HG02870 (cell line): ENCODE results near the gene BMERB1.
"Not testable (repeated sequence)": the region's sequence is repeated elsewhere in the genome, so short reads cannot be mapped to it uniquely, and the experiment has no call there.

Experiments used
- ATAC-seq: cut with Tn5 transposase; IDR thresholded peaks from one replicate; pipeline ENCODE4 v1.9.1; 2021; ENCODE audit warnings: mild to moderate bottlenecking, moderate library complexity; ENCODE audit not compliant: unreplicated experiment

Gene BMERB1

DNA sequence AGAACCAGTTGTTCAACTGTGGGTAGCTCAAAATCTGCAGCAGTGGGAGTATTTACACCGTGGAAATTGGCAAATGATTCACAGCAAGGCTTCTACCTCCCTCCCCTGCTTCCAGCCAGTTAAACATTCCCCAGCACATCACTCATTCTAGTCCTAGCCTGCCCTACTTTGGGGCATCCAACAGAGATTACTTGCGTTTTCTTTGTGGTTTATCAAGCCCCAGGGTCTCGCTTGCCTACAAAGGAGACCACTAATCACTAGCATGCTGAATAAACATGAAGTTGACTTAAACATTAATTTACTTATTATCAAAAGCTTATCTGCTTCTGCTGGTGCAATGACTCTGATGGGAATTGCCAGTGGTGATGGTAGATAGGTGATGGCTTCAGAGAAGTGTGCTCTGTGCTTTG lies 114.1 kb downstream of the BMERB1 start:
- ATAC-seq, result no peak

DNA sequence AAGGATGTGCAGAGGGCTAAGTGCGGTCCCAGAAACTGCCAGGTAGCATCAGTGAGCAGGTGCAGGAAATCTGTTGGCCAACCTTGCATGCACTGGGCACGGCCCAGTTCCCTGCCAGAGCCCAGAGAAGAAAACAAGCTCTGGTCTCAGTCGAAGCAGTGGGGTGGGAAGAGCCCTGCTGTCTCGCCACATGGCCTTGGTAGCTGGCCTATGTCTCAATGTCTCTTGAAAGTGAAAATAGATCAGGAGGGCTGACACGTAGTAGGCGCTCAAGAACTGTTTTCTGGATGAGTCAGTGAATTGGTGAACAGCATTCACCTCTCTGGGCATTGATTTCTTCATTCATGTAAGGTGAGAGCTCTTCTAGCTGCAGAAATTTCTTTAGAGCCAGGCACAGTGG lies 118.1 kb downstream of the BMERB1 start:
- no peak for ATAC-seq

DNA sequence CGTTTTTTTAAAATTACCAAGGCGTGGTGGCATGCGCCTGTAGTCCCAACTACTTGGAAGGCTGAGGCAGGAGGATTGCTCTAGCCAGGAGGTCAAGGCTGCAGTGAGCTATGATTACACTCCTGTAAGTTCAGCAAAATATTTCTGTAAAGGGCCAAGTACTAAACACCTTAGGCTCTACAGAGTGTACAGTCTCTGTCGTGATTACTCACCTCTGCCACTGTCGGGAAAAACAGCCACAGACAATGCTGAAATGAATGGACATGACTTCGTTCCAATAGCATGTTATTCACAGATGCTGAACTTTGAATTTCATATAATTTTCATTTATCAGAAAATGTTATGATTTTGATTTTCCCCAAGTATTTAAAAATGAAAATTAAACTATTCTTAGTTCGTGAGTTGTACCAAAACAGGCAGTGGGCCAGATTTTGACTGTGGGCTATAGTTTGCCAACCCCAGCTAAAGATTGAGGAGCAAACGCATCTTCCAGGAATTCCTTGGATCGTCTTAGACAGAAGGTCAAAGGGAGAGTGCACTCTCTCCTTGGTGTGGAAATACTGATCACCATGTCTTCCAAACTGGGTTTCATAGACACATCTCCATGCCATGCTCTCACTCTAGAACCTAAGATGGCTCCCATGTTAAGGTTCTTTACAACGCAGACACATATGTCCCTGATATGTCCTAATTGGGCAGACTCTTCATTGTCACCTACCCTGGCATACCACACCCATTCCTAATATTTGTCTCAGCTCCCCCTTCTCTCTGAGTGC lies 119.1 kb downstream of the BMERB1 start:
- no peak for ATAC-seq

DNA sequence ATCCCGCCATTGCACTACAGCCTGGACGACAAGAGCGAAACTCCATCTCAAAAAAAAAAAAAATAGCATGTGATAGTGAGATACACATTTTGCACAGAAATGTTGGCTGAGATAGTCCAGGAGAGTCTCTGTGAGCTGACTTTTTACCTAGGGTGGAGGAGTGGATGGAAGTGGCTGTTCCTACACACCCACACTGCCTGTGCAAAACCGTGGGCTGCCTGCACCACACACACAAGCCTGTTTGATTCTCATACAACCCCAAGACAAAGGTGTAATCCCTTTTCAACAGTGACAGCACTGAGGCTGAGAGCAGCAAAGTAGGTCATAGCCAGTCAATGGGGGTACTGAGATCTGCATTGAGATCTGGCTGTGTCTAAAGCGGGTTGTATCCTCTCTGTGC lies 121.7 kb downstream of the BMERB1 start:
- no peak for ATAC-seq

DNA sequence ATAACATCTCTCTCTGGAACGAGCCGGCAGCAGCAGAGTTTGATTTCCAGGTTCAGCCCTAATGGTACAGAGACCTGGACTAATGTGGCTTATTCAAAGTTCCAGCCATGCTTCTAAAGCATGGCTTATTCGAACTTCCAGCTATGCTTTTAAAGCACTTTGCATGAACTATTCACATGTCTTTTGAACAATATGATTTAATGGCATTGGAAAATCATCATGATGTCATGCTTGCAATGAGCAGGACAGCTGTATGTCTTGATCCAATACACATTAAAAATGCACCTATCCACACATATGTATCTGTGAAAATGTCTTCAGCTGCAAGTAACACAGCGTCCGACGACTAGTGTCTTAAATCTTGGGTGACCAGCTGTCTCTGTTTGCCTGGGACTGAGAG lies 122.9 kb downstream of the BMERB1 start:
- ATAC-seq, result no peak

DNA sequence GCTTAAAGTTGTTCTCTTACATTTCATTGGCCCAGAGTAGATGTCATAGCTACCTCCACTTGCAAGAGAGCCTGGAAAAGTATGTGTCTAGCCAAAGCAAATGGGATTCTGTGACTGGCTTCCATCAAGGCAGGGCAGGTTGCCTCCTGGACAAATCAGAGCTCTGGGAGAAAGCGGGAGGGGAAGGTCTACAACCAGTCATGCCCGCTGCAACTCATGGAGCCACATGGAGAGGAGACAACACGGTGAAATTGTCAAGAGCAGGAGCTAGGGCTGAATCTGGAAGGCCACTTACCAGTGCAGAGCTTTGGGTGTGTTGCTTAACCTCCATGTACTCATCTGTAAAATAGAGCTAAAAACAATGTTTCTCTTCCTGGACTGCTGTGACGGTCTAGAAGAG lies 124.8 kb downstream of the BMERB1 start:
- ATAC-seq, result no peak

DNA sequence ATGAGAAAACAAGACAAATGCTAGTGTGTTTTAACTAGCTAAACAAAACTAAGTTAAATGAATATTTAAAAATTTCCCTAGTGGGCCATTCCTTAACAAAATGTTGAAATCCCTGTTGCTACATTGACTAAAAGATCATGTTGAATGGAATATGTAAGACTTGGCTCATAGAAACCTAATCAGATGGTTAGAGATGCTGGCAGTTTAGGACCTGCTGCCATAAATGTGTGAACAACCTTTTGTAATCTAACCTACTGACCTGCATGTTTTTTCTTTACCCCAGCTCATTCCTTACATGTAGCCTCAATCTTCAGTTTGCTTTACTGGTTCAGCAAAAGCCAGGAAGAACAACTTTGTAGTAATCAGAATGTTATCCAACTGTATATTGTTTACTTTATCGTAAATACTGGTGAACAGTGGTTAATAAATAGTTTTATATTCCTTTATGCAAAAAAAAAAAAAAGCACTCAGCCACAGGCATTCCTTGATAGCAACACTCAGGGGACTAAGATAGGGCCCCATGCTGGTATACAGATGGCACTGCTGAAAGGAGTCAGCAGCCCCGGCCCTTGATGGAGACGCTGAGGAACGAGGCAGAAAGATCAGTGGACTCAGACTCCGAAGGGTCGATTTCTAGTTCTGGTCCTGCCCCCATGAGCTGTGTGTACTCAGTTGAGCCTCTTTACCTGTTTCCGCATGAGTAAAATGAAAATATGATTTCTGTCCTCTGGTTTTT lies 130.4 kb downstream of the BMERB1 start:
- ATAC-seq, result no peak

DNA sequence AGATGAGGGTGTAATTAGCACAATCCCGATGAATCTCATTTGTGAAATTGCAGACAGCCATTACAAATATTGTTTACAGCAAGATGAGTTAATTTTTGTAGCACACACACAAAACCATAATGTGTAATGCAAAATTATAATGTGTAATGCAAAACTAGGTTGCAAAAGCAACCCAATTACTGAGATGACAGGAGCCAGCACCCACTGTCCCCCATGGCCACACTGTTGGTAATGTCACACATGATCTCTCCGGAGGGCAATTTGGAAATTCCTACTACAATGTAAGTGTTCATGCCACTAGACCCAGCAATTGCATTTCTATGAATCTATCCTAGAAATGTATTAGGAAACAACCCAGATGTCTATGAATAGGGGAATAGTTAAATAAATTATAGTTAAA lies 131.7 kb downstream of the BMERB1 start:
- no peak for ATAC-seq

DNA sequence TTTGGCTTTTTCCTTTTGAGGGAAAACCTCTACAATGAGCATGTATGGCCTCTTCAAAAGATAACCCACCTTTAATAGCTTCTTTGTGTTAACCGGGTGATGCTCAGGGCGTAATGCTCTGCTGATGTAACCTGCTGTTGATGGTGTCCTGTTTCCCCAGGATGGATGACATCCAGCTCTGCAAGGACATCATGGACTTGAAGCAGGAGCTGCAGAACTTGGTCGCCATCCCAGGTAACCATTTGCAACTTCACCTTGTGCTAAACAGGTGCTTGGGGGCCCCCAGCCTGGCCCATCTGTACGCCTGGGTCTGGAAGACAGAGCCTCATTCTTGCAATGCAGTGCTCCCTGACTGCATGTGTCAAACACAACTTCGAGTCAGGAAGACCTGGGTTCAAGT lies 133.4 kb downstream of the BMERB1 start:
- ATAC-seq, result no peak

DNA sequence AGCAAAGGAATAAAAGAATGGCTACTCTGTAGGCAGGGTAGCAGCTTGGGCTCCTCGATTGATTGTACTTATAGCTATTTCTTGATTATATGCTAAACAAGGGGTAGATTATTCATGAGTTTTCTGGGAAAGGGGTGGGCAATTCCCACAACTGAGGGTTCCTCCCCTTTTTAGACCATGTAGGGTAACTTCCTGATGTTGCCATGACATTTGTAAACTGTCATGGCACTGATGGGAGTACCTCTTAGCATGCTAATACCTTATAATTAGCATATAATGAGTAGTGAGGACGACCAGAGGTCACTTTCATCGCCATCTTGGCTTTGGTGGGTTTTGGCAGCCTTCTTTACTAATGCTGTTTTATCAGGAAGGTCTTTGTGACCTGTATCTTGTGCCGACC lies 136.3 kb downstream of the BMERB1 start:
- not testable (repeated sequence) for ATAC-seq

DNA sequence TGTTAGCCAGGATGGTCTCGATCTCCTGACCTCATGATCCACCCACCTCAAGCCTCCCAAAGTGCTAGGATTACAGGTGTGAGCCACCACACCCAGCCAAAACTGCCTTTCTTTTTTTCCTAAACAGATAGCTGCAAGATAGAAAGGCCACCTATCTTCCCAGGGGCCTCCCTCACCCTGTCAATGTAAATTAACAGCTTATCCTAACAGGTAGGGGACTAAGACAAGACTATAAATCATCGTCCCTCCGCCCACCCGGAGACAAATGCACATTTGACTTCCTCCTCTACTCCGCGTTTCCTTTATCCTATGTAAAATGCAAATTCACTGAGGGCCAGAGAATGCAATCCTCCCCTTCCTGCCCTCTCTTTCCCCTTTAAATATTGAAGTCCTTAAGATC lies 137.2 kb downstream of the BMERB1 start:
- ATAC-seq, result no peak

DNA sequence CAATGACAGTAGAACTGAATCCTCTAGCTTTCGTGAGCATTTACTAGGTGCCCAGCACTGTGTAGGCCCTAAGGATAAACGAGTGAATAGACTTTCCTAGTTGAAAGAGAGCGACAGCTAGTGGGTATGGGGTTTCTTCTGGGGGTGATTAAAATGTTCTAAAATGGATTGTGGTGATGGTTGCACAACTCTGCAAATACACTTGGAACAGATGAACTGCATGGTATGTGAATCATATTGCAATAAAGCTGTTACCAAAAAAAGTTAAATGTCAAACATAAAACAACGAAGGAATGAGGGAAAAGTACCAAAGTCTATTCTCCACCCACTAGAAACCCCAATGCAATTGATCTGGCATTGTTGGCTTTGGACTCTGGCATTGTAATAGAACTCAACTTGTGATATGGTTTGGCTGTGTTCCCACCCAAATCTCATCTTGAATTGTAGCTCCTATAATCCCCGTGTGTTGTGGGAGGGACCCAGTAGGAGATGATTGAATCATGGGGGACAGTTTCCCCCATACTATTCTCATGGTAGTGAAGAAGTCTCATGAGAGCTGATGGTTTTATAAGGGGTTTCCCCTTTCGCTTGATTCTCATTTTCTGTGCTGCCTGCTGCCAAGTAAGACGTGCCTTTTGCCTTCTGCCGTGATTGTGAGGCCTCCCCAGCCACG lies 138.1 kb downstream of the BMERB1 start:
- no peak for ATAC-seq

DNA sequence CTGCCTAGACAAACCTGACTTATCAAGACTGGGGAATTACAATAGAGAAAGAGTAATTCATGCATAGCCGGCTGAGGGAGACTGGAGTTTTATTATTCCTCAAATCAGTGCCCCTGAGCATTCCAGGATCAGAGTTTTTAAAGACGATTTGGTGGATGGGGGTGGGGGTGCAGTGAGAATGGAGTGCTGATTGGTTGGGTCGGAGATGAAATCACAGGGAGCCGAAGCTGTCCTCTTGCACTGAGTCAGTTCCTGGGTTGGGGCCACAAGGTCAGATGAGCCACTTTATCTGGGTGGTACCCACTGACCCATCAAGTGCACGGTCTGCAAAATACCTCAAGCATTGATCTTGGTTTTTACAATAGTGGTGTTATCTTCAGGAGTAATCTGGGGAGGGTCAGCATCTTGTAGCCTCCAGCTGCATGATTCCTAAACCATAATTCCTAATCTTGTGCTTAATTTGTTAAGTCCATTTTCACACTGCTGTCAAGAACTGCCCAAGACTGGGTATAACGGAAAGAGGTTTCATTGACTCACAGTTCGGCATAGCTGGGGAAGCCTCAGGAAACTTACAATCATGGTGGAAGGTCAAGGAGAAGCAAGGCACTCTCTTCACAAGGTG lies 139.0 kb downstream of the BMERB1 start:
- ATAC-seq, result no peak

DNA sequence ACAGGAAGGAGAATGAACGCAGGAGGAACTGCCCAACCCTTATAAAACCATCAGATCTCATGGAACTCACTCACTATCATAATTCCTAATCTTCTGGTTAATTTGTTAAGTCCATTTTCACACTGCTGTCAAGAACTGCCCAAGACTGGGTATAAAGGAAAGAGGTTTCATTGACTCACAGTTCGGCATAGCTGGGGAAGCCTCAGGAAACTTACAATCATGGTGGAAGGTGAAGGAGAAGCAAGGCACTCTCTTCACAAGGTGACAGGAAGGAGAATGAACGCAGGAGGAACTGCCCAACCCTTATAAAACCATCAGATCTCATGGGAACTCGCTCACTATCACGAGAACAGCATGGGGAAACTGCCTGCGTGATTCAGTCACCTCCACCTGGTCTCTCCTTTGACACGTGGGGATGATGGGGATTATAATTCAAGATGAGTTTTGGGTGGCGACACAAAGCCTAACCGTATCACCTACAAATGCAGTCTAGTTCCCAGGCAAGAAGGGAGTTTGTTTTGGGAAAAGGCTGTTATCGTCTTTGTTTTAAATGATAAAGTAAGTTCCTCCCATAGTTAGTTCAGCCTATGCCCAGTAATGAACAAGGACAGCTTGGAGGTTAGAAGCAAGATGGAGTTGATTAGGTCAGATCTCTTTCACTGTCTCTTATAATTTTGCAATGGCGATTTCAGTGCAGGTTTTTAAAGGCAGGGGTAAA lies 139.7 kb downstream of the BMERB1 start:
- ATAC-seq, result not testable (repeated sequence)

DNA sequence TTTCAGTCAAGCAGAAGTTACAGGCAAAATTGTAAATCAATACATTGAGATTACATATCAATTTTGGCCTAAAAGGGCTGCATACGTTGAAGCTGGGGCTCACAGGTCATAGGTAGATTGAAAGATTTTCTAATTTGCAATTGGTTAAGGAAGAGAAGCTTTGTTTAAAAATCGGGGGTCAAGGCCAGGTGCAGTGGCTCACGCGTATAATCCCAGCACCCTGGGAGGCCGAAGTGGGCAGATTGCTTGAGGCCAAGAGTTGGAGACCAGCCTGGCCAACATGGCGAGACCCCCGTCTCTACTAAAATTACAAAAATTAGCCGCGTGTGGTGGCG lies 140.2 kb downstream of the BMERB1 start:
- ATAC-seq, result no peak

DNA sequence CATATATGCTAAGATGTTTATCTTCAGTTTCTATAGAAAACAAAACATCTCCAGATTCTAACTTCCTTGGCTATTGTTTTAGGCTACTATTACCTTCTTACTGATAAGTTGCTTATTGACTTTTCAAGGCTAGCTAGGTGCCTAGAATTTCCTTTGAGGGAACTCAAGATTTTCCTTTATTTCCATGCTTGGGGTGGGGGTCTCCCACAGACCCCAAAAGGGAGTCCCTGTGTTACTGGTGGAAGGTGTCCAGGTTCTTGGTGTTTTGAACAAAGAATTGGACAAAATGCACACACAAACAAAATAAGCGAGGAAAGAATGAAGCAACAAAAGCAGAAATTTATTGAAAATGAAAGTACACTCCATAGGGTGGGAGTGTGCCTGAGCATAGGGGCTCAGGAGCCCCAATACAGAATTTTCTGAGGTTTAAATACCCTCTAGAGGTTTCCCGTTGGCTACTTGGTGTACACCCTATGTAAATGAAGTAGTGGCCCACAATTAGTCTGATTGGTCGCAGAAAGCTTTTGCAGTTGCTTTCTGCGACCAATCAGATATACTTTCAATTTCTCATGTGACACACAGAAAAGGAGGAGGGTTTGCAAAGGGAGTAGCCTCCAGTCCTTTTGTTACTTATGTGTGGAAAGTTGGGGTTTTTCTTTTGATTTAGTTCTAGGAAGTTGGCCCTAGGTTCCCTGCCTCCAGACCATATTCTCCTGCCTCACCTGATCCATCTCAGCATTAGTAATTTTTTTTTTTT lies 141.1 kb downstream of the BMERB1 start:
- ATAC-seq, result no peak

DNA sequence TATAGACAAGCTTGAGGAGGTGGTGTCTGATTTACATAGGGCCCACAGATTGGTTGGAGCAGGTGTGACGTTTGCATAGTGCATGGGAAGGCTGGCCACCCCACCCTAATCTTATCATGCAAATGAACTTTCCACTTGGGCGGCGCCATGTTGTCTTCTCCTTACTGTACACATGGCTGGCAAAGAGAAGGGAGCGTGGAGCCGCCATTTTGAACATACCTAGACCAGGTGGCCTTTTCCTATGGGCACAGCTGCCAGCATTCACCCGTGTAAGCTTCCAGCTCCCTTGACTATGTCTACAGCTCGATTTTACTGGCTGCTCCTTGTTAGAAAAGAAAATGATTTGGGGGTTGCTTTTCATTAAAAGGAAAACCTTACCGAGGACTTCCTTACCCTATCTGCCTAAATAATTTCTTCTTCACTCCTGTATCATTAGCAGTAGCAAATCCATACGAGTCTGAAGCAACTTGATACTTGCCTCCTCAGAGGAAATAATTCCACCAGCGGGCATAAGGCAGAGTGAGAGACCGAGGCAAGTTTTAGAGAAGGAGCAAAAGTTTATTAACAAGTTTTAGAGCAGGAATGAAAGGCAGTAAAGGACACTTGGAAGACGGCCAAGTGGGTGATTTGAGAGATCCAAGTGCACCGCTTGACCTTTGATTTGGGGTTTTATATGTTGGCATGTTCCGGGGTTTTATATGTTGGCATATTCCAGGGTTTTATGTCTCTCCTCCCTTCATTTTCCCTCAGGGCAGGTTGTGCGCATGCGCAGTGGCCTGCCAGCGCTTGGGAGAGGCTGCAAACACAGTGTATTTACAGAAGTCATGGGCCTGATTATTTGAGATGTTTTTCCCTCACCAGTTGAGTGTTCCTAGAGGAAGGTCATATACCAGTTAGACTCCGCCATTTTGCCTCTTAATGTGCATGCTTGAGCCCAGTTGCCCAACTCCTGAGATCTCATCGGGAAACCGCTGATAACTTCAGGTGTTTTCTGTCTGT lies 142.9 kb downstream of the BMERB1 start:
- ATAC-seq, result no peak

DNA sequence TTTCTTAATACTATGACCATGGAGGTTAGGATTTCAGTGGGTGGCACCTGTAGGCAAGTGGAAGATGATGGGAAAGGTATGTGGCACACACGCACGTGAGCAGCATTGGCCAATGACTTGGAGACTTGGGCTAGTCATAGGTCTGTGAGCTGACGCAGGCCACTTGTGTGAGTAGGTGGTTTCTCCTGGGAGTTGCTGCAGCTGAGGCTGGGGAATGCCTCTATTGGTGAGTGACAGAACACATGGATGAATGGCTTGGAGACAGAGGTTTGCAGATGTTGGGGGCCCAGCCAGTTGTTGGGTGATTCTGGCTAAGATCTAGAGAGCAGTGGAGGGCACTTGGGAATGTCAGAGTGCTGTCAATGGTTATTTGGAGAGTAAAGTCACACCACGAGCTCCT lies 144.4 kb downstream of the BMERB1 start:
- ATAC-seq, result no peak
